ENCODE results near the gene MED15.

MED15 gene

DNA sequence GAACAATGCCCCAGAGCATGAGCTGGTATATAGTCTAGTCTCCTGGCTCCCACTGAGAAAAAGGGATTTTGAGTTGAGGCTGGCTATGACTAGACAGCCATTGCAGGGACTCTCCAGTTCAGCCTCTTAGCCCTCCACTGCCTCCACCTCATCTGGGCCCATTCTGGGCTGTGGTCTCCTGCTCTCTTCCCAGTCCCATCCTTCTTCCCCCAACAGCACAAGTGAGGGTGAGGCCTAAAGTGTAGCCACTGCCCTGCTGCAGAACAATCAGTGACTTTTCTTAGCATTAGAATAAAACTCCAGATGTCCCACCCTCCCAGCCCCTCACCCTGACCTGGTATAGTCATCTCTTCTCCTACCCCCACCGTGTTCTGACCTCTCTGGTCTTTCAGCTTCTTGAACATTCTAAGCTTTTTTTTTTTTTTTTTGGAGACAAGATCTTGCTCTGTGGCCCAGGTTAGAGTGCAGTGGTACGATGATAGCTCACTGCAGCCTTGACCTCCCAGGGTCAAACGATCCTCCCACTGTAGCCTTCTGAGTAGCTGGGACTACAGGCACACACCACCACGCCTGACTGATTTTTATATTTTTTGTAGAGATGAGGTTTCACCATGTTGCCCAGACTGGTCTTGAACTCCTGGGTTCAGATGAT is 4.3 kb downstream of the MED15 start:
- DNase-seq: no peak

DNA sequence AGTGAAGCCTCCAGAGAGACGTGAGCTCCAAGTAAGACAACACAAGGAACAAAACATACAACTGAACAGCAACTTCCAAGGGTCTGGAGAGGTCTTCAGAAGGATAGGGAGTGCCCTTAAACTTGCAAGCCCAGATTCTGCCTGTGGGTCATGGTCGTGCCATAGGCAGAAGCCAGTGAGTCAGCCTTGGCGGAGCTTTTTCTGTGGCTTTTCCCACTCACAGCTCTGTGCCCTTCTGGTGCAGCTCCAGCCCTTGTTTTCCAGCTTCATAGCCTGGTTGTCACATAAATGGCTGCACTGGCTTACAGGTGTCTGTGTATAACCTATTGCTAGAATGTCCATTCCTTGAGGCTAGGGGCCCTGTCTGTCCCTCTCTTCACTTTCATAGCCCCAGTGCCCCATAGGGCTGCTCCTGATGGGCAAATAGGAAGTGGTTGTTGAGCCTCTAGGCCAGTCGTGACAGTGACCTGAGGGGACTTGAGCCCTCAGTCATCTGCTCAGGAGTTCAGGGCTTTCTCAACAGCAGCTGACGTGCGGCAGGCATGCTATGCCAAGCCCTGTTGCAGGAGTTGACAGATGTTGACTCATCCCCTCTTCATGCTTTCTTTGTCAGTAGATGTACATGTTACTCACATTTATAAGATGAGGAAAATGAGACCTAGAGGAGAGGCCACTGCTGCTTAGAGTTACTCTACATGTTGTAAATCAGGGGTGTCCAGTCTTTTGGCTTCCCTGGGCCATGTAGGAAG is 7.4 kb downstream of the MED15 start:
- DNase-seq: no peak

DNA sequence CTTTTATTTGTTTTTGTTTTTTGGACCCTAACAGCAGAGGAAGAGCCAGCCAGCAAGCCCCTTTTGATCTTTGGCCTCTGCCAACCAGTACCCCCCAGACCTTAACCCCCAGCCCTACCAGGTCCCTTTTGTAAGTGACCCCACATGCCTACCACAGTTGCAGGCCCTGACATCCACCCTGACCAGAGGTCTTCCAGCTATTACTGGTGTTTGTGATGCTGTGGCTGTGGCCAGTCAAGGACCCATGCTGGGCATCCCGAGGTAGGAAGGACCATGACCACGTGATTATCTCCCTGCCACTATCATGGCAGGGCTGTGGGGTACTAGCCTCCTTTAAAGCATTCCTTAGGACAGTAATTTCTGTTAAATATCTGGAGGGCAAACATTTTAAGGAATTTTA is 9.0 kb downstream of the MED15 start:
- no peak for DNase-seq

DNA sequence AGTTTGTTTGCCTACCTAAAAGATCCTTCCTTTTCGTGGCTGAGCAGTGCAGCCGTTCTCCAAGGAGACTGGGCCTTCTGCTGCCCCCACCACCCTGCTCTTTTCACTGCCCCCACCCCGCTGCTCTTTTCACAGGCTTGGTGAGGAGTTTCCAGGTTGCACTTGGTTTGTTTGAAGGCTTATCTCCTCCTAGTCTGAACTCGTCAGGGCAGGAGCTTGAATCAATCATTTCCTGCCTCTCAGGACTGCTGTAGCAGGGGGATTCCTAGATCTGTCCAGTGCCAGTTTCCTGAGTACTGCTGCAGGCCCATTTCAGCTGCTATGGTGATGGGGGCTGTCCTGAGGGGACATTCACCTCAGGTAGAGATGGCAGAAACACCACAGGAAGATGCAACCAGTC is 10.0 kb downstream of the MED15 start:
- DNase-seq: no peak

DNA sequence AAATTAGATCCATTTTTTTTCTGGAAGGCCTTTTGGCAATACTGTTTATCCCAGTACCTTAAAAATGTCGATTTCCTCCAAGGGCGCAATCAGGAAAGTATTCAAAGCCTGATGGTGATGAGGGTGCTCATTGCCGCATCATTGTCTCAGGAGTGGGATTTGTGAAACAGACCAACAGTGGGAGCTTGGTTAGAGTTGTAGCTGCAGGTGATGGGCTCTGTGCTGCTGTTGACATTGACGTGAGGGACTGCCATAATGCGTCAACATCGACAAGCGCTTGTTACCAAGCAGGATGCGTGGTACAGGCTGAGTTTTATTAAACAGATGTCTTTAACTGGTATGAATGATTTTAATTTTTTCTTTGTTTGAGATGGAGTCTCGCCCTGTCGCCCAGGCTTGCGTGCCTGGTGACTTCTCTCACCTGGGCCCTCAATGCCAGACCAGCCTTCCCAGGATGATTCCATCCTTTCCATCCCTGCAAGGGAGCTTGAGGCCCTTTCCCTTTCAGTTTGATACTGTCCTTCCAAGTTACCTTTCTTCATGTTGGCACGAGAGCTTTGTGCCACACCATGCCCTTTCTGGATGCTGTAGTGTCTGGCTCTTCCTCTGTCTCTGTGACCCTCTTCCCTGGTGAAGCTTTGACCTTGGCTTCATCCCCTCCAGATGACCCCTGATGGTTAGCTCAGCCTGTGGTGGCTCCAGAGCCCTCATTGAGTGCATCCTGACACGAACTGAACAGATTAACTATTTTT is 10.6 kb downstream of the MED15 start:
- DNase-seq: no peak

DNA sequence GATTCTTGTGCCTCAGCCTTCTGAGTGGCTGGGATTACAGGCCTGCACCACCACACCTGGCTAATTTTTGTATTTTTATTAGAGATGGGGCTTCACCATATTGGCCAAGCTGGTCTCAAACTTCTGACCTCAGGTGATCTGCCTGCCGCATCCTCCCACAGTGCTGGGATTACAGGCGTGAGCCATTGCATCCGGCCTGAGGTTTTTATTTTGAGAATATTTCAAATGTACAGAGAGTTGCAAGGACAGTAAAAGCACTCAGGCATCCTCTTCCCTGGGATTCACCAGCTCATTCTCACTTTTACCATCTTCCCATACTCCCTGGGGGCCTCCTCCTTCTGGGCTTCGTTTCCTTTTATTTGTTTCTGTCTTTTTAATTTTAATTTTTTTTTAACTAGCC is 12.1 kb downstream of the MED15 start:
- DNase-seq: no peak

DNA sequence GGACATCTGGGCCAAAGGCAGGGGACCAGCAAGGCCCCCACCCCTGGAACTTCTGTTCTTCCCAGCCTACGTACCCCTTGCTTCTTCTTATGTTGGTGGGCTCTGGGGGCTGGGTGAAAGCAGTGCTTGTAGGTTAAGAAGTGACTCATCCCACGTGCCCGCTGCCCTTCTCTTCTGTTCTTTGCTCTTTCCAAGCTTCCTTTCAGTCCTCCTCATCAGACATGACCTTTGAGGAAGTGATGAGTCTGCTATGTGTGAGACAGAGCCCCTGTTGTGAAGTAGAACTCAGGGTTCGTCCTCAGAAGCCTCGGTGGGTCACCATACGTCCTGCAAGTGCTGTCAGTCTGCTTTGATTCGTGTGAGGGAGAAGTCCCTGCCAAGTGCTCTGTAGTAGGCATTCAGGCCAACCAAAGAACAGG is 12.7 kb downstream of the MED15 start:
- no peak for DNase-seq

DNA sequence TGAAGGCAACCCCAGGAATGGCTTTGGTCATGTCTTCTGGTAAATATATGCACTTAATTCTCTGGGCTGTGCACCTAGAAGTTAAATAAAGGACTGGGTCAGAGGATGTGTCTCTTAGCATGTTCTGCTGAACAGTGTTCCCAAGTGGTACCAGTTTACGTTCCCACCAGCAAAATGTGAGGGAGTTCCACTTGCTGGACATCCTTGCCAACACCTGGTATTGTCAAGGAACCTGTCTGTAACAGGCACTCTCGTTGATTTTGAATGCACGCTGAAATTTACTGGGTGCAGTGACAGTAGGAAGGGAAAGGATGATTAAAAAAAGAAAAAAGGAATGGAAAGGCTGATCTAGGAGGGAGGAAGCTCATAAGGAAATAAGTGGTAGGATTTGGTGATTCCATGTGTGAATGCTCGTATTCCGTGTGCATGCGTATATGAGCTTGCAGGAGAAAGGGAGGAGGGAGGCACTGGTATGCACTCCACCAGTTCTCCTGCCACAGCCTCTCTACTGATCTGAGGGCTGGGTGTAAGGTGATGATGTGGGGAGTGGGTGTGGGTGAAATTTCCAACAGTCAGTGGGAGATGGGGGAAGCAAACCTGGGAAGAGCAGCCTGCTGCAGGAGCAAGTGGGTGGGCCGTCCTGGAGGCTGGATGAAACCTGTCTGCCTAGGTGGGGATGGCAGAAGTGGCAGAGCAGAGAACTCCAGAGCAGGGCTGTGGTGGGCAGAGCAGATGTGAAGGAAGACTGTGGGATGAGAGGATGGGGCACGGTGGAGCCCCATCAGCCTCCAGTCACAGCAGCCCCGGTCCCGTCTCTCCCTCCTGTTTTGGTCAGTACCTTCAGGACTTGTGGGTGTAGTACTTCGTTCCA is 15.0 kb downstream of the MED15 start:
- no peak for DNase-seq

DNA sequence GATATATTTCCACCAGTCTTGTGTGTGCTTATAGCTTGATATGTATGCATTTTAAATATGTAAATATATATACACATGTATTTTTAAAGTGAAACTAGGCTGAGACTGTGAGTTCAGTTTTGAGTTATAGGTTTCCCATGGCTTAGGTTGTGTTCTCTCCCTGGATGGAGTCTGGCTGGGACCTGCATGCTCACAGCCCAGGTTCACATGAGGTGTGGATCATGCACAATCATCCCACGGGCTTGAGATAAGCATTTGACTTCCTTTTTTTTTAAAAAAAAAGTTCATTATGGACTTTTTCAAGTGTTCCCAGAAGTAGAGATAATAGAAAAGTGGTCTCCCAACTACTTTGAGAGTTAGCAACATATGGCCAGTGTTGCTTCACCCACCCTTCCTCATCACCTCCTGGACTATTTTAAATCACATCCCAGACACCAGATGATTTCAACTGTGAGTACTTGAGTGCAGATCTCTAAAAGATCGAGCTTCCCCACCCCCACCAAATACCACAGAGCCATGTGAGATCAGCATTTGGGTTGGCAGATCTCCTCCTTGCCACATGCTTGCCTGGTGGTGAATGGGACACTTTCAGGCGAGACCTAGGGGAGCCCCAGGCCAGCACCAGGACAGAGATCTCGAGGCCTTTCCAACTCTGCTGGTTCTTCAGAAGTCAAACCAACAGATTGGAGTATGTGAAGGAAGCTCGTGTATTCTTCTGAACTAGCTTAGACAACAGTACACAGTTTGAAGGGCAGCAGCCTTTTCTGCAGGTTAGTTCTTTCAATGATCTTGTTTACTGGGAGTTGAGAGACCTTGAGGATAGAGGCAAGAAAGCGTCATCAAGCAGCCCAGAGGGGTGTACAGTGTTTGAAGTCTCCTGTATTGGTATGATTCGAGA is 15.9 kb downstream of the MED15 start:
- DNase-seq: no peak

DNA sequence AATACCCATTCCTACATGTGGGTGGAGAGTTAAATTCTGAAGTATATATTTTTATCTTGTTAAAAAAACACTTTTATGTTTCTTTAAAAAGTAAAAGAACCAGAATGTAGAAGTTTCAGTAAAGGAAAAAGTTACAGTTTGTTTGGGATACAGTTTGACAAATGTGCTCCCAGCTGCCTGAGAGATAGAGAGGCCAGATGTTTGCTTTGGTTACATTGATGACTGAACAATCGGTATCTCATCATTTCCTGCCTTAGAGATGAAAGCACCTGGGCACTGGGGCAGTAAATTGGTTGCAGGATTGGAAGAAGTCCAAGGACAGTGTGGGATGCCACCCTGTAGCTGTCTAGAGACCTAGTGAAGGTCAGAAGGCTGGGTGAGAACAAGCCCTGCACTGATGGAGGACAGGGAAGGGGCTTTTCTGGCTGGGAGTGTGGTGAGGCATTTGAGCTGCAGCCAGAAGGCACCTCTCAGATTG is 16.6 kb downstream of the MED15 start:
- DNase-seq: no peak

DNA sequence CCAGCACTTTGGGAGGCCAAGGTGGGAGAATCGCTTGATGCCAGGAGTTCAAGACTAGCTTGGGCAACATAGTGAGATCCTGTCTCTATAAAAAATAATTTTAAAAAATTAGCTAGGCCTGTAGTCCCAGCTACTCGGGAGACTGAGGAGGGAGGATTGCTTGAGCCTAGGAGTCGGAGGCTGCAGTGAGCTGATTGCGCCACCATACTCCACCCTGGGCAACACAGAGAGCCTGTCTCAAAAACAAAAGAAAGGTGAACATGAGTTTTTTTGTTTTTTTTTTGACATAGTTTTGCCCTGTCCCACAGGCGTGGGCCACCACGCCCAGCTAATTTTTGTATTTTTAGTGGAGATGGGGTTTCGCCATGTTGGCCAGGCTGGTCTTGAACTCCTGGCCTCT is 17.6 kb downstream of the MED15 start:
- no peak for DNase-seq

DNA sequence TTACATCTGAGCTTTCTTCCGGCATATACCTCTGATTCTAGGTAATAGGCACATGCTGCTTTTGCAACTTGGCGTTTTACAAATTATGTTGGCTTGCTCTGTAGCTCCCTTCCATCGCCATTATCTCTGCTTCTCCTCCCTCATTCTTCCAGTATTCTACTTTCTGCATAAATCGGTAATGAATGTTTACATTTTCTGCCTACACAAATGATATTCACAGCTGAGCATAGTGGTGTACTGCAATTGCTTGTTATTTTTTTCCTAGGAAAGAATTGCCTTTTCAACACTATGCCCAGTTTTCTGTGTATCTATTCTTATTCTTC is 18.9 kb downstream of the MED15 start:
- DNase-seq: no peak

DNA sequence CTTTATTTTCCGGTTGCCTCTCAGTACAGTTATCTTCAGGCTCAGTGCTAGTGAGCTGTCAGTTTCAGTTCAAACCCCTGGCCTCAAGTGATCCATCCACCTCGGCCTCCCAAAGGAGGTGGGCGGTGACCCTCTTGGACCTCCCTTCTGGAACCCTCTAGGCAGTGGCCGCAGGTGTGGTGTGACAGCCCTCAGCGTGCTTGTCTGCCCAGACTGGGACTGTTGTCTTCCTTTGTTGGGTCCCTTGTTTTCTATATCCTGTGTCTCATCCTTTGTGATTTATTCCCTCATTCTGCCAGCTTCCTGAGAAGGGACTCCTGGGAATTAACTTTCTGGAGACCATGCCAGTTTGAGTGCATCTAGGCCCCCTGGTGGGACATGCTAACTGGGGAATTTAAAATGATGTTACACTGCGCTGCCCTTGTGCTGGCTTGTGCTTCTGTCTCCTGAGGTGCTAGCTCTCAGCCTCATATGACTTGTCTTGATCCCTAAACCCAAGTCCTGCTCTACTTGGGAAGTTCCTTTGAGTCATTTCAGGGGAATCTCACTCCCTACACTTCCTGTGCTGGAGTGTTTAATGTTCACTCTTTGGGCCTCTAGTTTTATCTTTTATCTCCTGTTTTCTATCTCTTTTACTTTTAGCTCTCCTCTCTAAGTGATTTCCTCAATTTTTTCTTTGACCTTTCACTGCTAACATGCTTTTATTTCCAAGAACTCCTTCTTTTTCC is 19.4 kb downstream of the MED15 start:
- DNase-seq: no peak

DNA sequence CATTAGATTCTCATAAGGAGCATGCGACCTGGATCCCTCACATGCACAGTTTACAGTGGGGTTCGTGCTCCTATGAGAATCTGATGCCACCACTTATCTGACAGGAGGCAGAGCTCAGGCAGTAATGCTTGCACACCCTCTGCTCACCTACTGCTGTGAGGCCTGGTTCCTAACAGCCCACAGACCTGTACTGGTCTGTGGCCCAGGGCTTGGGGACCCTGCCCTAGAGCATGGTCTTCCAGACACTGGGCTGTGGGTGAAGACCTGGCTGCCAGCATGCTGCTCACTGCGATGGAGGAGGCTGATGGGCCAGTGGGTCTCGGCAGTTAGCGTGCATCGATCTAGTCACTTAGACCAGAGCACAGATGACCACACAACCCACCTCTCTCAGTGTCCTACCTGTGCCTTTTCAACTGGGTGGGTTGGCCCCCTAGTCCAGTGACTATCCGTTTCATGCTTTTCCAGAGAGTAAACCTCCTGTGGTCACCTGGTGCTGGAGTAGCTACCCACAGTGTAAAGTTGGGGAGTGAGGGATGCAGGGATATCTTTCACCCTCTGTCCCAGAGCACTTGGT is 21.1 kb downstream of the MED15 start:
- no peak for DNase-seq

DNA sequence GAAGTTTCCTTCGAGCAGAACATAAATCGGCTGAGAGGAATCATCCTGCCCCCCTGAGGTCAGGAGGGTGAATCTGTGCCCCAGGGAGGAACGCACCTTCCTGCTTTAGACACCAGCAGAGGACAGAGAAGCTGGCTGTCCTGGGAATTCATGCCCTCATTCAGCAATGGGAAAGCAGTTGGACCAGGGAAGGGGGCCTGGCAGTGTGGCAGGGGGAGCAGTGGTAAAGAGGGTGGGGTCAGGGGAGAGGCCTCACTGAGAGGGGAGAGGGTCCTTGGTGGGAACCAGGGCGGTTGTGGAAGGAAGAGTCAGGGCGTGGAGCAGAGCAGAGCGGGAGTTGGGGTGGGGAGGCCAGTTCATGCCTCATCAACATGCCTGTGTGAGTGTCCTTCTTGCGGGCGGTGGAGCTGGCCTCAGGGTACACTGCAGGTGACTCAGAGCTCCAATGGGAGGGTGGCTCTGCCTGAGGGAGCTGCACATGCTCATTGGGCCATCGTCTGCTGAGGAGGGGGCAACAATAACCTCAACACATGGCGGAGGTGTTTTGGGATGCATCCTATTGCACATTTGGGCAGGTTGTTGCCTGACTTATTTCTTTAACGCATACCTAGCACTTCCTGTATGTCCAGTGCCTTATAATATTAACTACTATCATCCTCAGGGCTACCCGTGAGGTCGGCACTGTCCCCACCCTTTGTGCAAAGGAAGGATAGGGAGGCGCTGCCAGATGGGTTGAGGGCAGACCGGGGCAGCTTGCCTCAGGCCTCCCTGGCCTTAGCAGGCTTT is 23.2 kb downstream of the MED15 start:
- DNase-seq: no peak

DNA sequence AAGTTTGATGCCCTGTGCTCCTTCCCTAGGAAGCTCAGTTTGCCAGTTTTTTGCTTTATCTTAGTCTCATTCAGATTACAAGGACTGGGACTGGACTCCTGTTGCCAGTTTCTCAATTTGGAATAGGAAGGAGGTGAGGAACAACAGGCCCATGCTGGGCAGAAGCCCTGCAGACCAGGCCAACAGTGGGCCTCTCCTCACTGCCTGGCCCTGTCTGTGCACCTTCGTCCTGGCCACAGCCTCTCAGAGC is 23.7 kb downstream of the MED15 start:
- DNase-seq: no peak

DNA sequence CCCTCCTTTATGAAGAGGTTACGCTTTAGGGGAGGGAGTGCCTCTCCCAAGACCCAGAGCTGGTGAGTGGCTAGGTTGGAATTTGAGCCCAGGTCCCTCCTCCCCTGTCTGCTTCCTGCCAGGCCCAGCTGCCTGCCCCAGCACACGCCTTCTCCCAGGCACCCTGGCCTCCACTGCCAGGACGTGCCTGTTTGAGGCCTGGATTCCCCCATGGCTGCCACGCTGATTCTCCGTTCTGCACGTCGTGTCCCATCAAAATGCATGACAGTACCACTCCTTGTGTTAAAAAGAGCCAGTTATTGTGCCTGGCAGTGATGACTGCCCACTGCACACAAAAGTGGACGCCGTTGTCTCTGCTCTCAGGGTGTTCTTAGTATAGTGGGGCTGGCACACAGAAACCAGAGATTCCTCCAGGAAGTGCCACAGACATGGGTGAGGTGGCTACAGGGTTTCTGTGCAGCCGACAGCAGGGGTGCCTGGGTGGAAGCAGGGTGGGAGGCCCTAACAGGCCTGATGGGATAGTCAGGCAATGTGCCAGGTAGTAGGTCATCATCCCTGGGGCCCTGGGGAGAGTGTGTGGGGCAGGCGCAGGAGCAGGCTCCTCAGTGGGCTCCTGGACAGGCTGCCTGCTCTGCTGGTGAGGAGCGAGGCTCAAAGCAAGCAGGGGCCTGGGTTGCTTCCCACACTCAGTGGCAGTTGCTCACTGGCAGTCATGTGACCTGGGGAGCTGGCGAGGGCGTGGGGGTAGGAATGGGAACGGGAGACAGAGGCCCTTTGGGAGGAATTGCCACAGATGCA is 24.2 kb downstream of the MED15 start:
- DNase-seq: no peak

DNA sequence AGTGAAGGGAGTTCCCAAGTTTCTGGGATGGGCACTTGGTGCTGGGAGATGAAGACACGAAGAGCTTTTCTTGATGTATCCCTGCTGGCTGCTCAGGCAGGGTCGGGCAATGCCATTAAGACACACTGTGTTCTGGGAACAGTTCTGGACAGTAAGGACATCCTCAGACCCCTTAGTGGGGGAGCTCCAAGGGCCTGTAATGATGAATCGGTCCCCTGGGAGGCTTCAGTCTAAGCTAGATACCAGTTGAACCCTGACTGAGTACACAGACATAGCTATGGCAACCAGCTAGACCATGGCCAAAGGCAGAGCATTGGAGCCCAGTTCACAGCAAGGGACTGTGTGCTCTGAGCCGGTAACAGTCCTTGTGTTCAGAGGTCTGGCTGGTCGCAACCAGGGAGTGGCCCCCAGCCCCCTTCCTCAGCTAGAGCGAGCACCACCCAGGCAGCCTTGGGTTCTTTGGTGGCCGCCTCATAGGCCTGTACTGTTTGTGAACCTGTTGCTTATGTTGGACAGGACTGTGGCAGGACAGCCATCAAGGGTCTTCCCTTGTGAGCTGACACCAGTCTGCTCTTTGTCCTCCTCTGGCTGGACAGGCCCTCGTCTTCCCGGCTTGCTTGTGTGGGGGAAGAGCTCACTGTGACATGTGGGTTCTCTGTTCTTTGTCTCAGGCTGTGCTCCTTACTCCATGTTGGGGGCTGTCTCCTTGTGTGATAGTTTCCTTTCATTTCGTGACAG is 25.0 kb downstream of the MED15 start:
- no peak for DNase-seq
